ENCODE data around the gene BMP8B. TPM values are rescaled to one million over a fixed set of nuclear protein-coding genes. Genes with fewer than 3 reads are reported as not detected.
A peak's percentile ranks its signal among the peaks of the same experiment; 100 is the strongest.

The BMP8B gene
- total RNA-seq, 3 donors from 2014 or later (not counting 1 experiment from before 2014, with no cell fraction given), result 2.8 to 4.3 (median 3.6) TPM

DNA sequence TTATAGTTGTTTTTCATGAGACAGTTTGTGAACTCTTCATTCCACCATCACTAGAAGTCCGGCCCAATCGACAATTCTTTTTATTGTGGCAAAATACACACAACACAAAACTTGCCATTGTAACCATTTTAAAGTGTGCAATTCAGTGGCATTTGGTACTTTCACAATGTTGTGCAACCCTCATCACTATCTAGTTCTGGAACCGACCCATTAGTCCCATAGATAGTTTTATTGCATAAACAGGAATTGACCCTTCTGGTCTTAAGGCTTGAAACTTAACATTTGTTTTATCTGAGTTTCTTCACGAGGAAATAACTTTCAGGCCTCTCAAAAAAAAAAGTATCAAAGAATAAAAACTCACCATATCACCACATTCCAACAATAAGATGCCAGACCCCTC, 58.8 kb downstream of the BMP8B start:
- no peak overlapping the region for H3K27ac ChIP-seq (ENCODE audit: low read length)
- no peak overlapping the region for H3K4me3 Mint-ChIP-seq
- H3K27me3 ChIP-seq (ENCODE audit: control insufficient read depth, insufficient read depth, low read length), result peaks cover 13% of the 10 kb centered on the region
- no peaks in the 10 kb centered on the region for H3K36me3 Mint-ChIP-seq
- DNase-seq, result no peak
- no peaks in the 10 kb centered on the region for H3K4me1 ChIP-seq (ENCODE audit: control insufficient read depth, insufficient read depth, low read length)
- TF ChIP-seq, protein P1, sequence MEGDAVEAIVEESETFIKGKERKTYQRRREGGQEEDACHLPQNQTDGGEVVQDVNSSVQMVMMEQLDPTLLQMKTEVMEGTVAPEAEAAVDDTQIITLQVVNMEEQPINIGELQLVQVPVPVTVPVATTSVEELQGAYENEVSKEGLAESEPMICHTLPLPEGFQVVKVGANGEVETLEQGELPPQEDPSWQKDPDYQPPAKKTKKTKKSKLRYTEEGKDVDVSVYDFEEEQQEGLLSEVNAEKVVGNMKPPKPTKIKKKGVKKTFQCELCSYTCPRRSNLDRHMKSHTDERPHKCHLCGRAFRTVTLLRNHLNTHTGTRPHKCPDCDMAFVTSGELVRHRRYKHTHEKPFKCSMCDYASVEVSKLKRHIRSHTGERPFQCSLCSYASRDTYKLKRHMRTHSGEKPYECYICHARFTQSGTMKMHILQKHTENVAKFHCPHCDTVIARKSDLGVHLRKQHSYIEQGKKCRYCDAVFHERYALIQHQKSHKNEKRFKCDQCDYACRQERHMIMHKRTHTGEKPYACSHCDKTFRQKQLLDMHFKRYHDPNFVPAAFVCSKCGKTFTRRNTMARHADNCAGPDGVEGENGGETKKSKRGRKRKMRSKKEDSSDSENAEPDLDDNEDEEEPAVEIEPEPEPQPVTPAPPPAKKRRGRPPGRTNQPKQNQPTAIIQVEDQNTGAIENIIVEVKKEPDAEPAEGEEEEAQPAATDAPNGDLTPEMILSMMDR (IDR thresholded peaks at IDR 0.05), result no peak
- no peak overlapping the region for H3K27ac Mint-ChIP-seq
- H3K4me1 Mint-ChIP-seq, result peaks cover 17 to 21% of the 10 kb centered on the region in 2 donors
- no peak for ATAC-seq
- WGBS (ENCODE audit: insufficient coverage), result 75% methylated on average over 3 of the region's 4 CpGs
- peaks cover 51 to 64% of the 10 kb centered on the region in 2 donors for H3K27me3 Mint-ChIP-seq (ENCODE audit: low read depth in 2 of 2)
- no peak overlapping the region for H3K4me3 ChIP-seq (ENCODE audit: low read length)
- H3K9me3 ChIP-seq (ENCODE audit: control insufficient read depth, insufficient read depth, low read length), result no peaks in the 10 kb centered on the region
- no peaks in the 10 kb centered on the region for H3K36me3 ChIP-seq (ENCODE audit: control insufficient read depth, insufficient read depth, low read length)
- H3K9me3 Mint-ChIP-seq, result no peaks in the 10 kb centered on the region
- intact Hi-C loops (cut with micrococcal nuclease), result no loop called here

DNA sequence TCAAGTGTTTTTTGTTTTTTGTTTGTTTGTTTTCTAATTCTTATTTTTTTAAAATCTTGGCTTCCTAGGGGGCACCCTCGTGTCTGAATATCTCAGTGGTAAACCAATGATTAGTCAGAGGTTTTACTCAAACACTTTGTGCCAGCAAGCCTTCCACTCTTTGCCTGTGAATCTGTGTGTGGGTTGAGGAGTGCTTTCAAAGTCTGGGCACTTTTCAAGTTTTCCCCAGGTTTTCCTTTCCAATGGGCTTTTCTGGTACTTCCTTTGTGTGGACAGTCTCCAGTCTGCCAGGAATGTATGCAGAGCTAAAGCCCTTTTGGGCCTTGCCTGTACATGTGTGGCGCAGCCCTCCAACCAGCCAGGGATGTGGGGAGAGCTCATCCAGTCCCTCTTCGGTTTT, 59.6 kb downstream of the BMP8B start:
- Histone ChIP-seq H3K9me3 (ENCODE audit: control insufficient read depth, insufficient read depth, low read length) (no peaks in the 10 kb centered on the region), H3K27ac (ENCODE audit: low read length) (no peak overlapping the region), H3K27me3 (ENCODE audit: control insufficient read depth, insufficient read depth, low read length) (peaks cover 17% of the 10 kb centered on the region), H3K4me1 (ENCODE audit: control insufficient read depth, insufficient read depth, low read length) (no peaks in the 10 kb centered on the region), H3K36me3 (ENCODE audit: control insufficient read depth, insufficient read depth, low read length) (no peaks in the 10 kb centered on the region), H3K4me3 (ENCODE audit: low read length) (no peak overlapping the region)
- Mint-ChIP-seq H3K4me1 (peaks cover 17 to 21% of the 10 kb centered on the region in 2 donors), H3K27ac (no peak overlapping the region), H3K36me3 (no peaks in the 10 kb centered on the region), H3K9me3 (no peaks in the 10 kb centered on the region), H3K27me3 (ENCODE audit: low read depth in 2 of 2) (peaks cover 54 to 73% of the 10 kb centered on the region in 2 donors), H3K4me3 (peak overlapping the region; percentile 19)
- 76% methylated on average over 3 of the region's 3 CpGs for WGBS (ENCODE audit: insufficient coverage)
- intact Hi-C loops (cut with micrococcal nuclease), result no loop called here
- TF ChIP-seq, protein P1 (IDR thresholded peaks at IDR 0.05), result no peak
- ATAC-seq, result no peak
- DNase-seq, result no peak

DNA sequence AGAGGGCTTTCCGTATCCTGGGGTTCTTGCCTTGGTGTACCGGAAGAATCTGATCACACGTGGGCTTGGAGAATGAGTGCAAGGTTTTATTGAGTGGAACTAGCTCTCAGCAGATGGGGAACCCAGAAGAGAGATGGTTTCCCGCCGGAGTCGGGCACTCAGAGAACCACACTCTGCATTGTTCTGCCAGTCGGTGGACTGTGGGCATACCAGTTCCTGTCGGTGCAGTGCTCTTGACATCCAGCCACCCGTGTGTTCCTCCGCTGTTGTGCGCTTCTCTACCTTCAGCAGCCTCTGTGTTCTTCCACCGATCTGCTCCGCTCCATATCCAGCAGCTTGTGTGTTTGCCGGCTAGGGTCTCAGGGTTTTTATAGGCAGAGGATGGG, 60.7 kb downstream of the BMP8B start:
- no peak overlapping the region for H3K27ac Mint-ChIP-seq
- no peaks in the 10 kb centered on the region for H3K36me3 ChIP-seq (ENCODE audit: control insufficient read depth, insufficient read depth, low read length)
- peak overlapping the region; percentile 50 for H3K4me3 Mint-ChIP-seq
- H3K27ac ChIP-seq (ENCODE audit: low read length), result no peak overlapping the region
- WGBS (ENCODE audit: insufficient coverage), result 60% methylated on average over 14 of the region's 14 CpGs
- DNase-seq, result no peak
- H3K36me3 Mint-ChIP-seq, result no peaks in the 10 kb centered on the region
- H3K9me3 Mint-ChIP-seq, result no peaks in the 10 kb centered on the region
- H3K27me3 Mint-ChIP-seq (ENCODE audit: low read depth in 2 of 2), result peaks cover 54 to 68% of the 10 kb centered on the region in 2 donors
- no peaks in the 10 kb centered on the region for H3K4me1 ChIP-seq (ENCODE audit: control insufficient read depth, insufficient read depth, low read length)
- H3K4me3 ChIP-seq (ENCODE audit: low read length), result no peak overlapping the region
- peak in 1 of 3 donors; percentile 41 for ATAC-seq
- no peaks in the 10 kb centered on the region for H3K9me3 ChIP-seq (ENCODE audit: control insufficient read depth, insufficient read depth, low read length)
- H3K4me1 Mint-ChIP-seq, result peaks cover 17 to 21% of the 10 kb centered on the region in 2 donors
- H3K27me3 ChIP-seq (ENCODE audit: control insufficient read depth, insufficient read depth, low read length), result peaks cover 17% of the 10 kb centered on the region
- TF ChIP-seq, protein P1 (IDR thresholded peaks at IDR 0.05), result no peak
- intact Hi-C loops (cut with micrococcal nuclease), result no loop called here

Measured in natural killer cell (primary cell).